HG03342 (cell line): ENCODE data around the gene DNAJC5G.
"Not testable (repeated sequence)": the region's sequence is repeated elsewhere in the genome, so short reads cannot be mapped to it uniquely, and the experiment has no call there.

Experiments used
- ATAC-seq: cut with Tn5 transposase; IDR thresholded peaks from one replicate; pipeline ENCODE4 v1.9.1; 2021; ENCODE audit warnings: mild to moderate bottlenecking, moderate library complexity; ENCODE audit not compliant: unreplicated experiment

The DNAJC5G gene

GRCh38 chr2:27280826-27281225 lies 5.6 kb downstream of the DNAJC5G start:
- ATAC-seq = no peak

DNA sequence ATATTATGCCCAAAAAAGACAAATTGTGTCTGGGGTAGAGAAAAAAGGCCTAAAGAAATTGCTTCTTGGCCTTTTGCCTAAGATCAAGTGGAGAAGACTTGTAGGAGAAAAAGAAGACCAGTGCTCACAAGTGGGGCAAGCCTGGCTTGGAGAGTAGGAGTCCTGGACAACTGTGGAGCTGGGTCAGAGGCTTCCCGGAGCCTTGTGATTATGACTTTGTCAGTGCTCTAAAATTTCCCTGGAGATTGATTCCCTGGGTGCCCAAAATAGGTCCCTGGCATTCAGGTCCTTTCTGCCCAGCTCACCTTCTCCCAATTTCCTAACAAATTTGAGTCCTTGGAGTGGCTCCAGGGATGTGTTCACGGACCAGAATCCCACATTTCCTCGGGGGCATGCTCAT lies 6.2 kb downstream of the DNAJC5G start:
- no peak for ATAC-seq

DNA sequence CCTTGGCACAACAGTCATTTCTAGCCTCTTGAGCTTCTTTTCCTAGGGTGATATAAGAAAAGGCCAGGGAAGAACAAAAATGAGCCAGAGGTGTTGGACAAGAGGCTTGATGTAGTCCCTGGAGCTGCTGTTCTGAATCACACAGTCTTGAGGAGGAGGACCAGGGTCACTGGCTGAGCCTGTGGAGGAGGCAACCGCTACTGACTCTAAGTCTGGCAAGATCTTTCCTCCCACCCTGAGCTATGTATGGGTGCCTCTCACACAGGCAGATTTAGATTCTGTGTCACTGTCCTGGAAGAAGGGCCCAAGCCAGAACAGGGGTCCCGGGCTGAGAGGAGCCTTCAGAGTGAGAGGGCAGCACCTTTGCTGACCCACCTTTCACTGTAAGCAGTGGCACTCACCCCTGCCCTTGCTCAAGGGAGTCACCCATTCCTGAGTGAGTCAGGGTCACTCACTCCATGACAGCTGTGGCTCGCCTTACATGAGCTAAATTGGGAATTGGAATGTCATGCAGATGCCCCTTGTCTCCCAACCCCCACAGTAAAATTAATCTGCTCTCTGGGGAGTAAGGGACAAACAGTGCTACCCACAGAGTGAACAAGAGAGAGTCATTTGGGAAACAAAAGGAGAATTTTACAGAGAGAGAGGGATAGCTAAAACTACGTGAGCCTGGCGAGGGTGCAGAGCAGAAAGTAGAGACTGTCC lies 6.8 kb downstream of the DNAJC5G start, which contains the start of gene TRIM54:
TRIM54 (plus strand) TSS at position 575 of the 705 bp plus-strand sequence. CDS start 303 bp downstream, outside the sequence.
- no peak for ATAC-seq

DNA sequence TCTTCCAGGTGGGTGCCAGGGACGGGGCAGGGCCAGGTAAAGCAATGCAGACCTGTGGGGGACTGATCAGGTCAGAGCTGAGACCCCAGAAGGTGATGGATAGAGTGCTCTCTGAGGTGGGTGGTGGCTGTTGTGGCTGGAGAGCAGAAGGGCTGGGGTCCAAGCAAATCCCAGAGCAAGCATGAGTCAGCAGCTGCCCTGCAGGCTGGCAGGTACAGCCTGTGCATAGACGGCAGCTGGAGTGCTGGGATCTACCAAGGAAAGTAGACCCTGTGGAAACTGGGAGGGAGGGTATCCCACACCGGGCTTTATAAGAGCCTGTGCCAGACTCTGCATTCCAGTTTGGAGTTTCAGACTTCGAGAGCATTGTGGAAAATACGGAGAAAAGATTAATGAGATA lies 7.7 kb downstream of the DNAJC5G start:
- ATAC-seq = no peak

- ATAC-seq = no peak
Observed at GRCh38 chr2:27284996-27285395, 9.8 kb downstream of the DNAJC5G start.

GRCh38 chr2:27285481-27285880 lies 10.2 kb downstream of the DNAJC5G start:
- no peak for ATAC-seq

- no peak for ATAC-seq
Observed at GRCh38 chr2:27288610-27289009, 13.4 kb downstream of the DNAJC5G start.

DNA sequence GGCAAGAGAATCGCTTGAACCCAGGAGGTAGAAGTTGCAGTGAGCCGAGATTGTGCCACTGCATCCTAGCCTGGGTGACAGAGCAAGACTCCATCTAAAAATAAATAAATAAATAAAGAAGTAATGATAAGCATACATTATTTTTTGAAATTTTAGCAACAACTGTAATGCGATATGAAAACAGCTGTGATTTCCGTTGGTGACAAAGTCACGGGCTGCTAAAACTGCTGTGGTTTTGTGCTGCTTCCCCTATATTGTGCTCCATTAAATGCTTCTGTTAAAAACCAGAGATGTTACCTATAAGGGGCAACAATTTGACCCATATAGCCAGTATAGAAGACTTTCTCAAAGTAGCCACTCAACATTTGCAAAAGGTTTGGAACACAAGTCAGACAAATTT lies 15.3 kb downstream of the DNAJC5G start:
- no peak for ATAC-seq

GRCh38 chr2:27291865-27292264 lies 16.6 kb downstream of the DNAJC5G start:
- no peak for ATAC-seq

- no peak for ATAC-seq
Observed at GRCh38 chr2:27294928-27295327, 19.7 kb downstream of the DNAJC5G start.

- no peak for ATAC-seq
Observed at GRCh38 chr2:27296481-27296880, 21.2 kb downstream of the DNAJC5G start.

DNA sequence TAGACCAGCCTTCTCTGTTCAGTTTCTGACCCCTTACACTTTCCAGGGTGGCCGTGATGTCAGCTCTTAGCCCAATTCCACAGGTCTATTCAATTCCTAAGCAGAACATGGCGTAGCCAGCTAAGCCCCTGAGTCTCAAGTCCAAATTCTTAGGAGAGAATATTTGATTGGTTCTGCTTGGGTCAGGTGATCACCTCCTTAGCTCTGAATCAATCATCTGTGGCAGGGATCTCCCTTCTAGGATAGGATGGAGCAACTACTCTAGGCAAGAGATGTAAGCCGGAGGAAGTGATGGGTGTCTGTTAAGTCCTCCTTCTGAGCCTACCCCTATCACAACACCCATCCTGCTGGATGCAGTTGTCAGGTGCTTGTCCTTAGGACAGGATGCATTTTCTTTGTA lies 22.0 kb downstream of the DNAJC5G start:
- ATAC-seq = no peak

DNA sequence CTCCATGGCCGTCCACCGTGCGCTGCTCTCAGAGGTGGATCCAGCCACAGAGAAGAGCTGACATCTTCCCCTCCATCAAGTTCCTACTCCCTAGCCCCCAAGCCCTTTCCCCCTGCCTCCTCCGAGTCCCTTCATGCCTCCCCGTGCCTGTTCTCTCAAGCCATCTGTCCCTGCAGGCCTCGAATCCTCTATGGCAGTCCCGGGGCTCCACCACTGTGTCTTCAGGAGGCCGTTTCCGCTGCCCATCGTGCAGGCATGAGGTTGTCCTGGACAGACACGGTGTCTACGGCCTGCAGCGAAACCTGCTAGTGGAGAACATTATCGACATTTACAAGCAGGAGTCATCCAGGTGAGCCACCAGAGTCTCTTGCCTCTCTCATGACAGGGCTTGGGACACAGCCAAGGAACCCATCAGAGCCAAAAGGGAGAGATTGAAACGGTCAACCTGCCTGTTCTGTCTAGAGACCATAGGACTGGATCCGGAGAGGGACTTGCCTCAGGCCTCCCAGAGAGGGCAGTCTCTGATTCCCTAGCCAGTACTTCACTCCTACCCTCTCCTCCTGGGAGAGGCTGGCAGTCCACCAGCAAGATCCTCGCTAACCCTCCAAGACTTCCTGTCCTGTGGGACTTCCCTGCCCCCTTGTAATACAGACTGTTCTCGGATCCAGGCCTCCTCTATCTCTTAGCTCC lies 23.3 kb downstream of the DNAJC5G start:
- no peak for ATAC-seq

DNA sequence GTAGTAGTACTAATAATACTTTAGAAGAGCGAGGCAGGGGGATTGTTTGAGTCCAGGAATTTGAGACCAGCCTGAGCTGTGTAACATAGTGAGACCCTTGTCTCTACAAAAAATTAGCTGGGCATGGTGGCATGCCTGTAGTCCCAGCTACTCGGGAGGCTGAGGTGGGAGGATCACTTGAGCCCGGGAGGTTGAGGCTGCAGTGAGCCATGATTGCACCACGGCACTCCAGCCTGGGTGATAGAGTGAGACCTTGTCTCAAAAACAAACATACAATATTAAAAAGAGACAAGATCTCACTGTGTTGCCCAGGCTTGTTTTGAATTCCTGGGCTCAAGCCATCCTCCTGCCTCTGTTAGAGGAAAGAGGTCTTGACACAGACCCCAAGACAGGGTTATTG lies 25.4 kb downstream of the DNAJC5G start:
- ATAC-seq = not testable (repeated sequence)

DNA sequence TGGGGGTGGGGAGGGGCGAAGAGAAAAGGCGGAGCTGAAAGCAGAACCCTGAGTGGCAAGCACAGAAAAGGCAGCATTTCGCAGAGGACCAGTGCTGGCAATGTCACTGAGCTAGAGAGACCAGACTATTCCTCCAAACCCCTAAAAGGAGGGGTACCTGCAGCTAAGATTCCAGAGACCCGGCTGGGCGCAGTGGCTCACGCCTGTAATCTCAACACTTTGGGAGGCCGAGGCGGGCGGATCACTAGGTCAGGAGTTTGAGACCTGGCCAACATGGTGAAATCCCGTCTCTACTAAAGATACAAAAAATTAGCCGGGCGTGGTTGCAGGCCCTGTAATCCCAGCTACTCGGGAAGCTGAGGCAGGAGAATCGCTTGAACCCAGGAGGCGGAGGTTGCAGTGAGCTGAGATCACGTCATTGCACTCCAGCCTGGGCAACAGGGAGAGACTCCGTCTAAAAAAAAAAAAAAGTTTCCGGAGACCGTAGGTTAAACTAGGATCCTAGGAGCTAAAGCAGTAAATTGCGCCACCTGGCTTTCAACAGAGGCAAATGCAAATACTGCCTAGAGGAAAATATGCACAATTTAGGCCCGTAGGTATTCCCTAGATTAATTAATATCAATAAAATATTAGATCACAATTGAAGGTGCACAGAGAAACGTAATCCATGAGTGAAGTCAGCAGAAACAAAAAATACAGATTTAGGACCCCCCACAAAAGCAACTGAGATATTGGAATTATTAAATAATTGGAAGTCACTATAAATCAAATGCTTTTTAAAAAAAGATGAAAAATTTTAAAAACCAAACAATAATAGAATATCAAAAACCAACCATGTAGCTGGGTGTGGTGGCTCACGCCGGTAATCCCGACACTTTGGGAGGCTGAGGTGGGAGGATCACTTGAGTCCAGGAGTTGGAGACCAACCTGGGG lies 28.1 kb downstream of the DNAJC5G start:
- ATAC-seq = no peak

DNA sequence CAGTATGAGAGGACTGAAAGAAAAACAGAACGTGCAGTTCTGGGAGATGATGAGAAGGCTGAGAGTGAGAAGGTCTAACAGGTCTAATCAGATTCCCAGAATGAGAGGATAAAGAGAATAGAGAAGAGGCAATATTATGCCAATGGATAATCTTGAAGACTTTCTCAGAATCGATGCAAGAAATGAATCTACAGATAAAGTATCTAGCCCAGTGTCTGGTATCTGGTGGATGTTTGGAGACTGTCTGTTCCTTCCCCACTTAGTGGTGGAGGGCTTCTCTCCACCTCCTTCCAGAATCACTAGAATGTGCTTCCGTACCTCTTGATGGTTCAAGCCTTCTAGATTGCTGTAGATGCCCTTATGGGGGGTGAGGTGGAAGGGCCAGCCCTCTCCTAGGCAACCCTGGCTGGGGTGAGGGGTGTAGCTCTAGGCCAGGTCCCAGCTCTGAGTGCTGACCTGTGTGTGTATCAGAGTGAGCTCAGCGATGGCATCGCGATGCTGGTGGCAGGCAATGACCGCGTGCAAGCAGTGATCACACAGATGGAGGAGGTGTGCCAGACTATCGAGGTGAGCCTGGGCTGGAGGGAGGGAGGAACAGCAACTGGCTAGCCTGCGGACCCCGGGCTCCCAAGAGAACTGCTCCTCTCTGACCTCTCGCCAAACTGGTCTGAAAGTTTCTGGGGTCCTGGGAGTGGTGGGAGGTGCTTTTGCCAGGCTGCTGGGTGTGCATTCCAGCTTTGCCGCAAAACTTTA lies 29.4 kb downstream of the DNAJC5G start:
- no peak for ATAC-seq

DNA sequence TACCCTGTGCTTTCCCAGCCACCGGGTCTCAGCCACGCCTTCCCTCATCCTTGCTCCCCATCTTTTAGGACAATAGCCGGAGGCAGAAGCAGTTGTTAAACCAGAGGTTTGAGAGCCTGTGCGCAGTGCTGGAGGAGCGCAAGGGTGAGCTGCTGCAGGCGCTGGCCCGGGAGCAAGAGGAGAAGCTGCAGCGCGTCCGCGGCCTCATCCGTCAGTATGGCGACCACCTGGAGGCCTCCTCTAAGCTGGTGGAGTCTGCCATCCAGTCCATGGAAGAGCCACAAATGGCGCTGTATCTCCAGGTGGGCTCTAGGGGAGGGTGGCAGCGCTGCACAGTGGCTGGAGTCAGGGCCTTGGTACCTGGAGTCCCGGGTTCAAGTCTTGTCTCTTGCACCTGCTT lies 30.3 kb downstream of the DNAJC5G start:
- ATAC-seq = no peak

DNA sequence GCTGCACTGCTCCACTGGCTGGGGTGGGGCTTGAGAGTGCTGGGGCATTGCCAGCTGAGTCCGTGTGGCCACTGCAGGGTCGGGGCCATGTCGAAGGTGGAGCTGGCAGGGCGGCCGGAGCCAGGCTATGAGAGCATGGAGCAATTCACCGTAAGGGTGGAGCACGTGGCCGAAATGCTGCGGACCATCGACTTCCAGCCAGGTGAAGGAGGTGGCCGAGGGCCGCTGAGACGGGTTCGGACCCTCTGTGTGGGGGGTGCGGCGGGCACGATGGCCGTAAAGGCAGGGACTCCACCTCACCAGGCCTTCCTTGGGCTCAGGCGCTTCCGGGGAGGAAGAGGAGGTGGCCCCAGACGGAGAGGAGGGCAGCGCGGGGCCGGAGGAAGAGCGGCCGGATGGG lies 30.9 kb downstream of the DNAJC5G start:
- no peak for ATAC-seq

- no peak for ATAC-seq
Observed at GRCh38 chr2:27306573-27307286, 31.5 kb downstream of the DNAJC5G start.

DNA sequence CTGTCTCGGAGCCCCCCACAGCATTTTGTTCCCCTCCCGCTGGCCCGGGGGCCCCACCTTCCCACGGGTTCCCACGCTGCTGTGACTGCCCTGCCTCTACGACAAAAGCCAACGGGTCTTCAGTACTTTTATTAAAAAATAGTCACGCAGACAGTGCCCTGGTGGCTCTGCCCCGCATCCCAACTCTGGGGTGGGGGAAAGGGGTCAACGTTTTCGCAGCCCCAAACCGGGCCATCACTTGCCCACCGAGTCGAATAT lies 32.0 kb downstream of the DNAJC5G start:
- ATAC-seq = no peak
